GM23338 (cell line): ENCODE measurements around the gene SYCE1L. TPM values are rescaled to one million over a fixed set of nuclear protein-coding genes. Genes with fewer than 3 reads are reported as not detected.

Experiments
- ATAC-seq: fragments of 200-7000 bp; cut with Tn5 transposase; 3 replicates; pipeline ENCODE4 v1.9.1; 2020
- DNase-seq: peaks from one replicate; pipeline ENCODE4 v3.0.0-alpha.2; 2015; ENCODE audit warnings: low spot score
- H2AFZ ChIP-seq: fragments of 200-600 bp; sonication (generic); 2 replicates; pipeline ENCODE4 v1.8.0; 2016; ENCODE audit warnings: antibody characterized with exemption, mild to moderate bottlenecking, moderate library complexity
- H3F3A ChIP-seq: fragments of 200-600 bp; sonication (generic); replicated peaks from 2 replicates; pipeline ENCODE4 v1.8.0; 2017; ENCODE audit warnings: antibody characterized with exemption, mixed run types, low read depth
- H3K27ac ChIP-seq: fragments of 200-600 bp; sonication (generic); 2 replicates; pipeline ENCODE4 v1.6.1; 2016; ENCODE audit warnings: low read depth
- H3K27me3 ChIP-seq: fragments of 200-600 bp; sonication (generic); 2 replicates; pipeline ENCODE4 v1.8.0; 2016; ENCODE audit warnings: mild to moderate bottlenecking, mixed run types, moderate library complexity; ENCODE audit not compliant: insufficient read depth
- H3K36me3 ChIP-seq: fragments of 200-600 bp; sonication (generic); 2 replicates; pipeline ENCODE4 v1.8.0; 2016; ENCODE audit warnings: mild to moderate bottlenecking; ENCODE audit not compliant: insufficient read depth
- H3K4me1 ChIP-seq: fragments of 200-600 bp; sonication (generic); 2 replicates; pipeline ENCODE4 v1.8.0; 2016; ENCODE audit warnings: mild to moderate bottlenecking, moderate library complexity; ENCODE audit not compliant: insufficient read depth
- H3K4me2 ChIP-seq: fragments of 200-600 bp; sonication (generic); 2 replicates; pipeline ENCODE4 v1.7.1; 2017; ENCODE audit warnings: mixed run types
- H3K4me3 ChIP-seq: fragments of 200-600 bp; sonication (generic); 2 replicates; pipeline ENCODE4 v1.6.1; 2016; ENCODE audit warnings: mixed run types
- H3K79me2 ChIP-seq: fragments of 200-600 bp; sonication (generic); replicated peaks from 2 replicates; pipeline ENCODE4 v1.8.0; 2017; ENCODE audit warnings: mild to moderate bottlenecking; ENCODE audit not compliant: insufficient read depth
- H3K9me2 ChIP-seq: fragments of 200-600 bp; sonication (generic); 2 replicates; pipeline ENCODE4 v1.8.0; 2017; ENCODE audit not compliant: insufficient read depth
- H4K20me1 ChIP-seq: fragments of 200-600 bp; sonication (generic); replicated peaks from 2 replicates; pipeline ENCODE4 v1.8.0; 2017; ENCODE audit warnings: mild to moderate bottlenecking; ENCODE audit not compliant: insufficient read depth
- H3K27ac Mint-ChIP-seq: 2 replicates; pipeline ENCODE4 v1.8.0; 2020; ENCODE audit warnings: inconsistent platforms, mild to moderate bottlenecking, moderate library complexity, mixed read lengths
- H3K27me3 Mint-ChIP-seq: 3 replicates; pipeline ENCODE4 v1.8.0; 2022; ENCODE audit warnings: low read depth, mild to moderate bottlenecking, moderate library complexity, mixed read lengths, inconsistent platforms; ENCODE audit not compliant: insufficient read depth, poor library complexity
- H3K36me3 Mint-ChIP-seq: 3 replicates; pipeline ENCODE4 v1.8.0; 2021; ENCODE audit warnings: low read depth, mild to moderate bottlenecking, inconsistent platforms, moderate library complexity, mixed read lengths
- H3K4me1 Mint-ChIP-seq: 3 replicates; pipeline ENCODE4 v1.8.0; 2020; ENCODE audit warnings: mild to moderate bottlenecking, inconsistent platforms, mixed read lengths
- H3K4me3 Mint-ChIP-seq: 3 replicates; pipeline ENCODE4 v1.8.0; 2021; ENCODE audit warnings: moderate library complexity, mild to moderate bottlenecking, inconsistent platforms, mixed read lengths
- H3K9me3 Mint-ChIP-seq: 3 replicates; pipeline ENCODE4 v1.8.0; 2020; ENCODE audit warnings: moderate library complexity, mild to moderate bottlenecking, inconsistent platforms, mixed read lengths
- CREB1 ChIP-seq: fragments of 250-450 bp; sonication (Bioruptor Pico); IDR thresholded peaks from 2 replicates; pipeline ENCODE4 v1.5.0; 2020; ENCODE audit warnings: low read depth, mild to moderate bottlenecking, moderate library complexity
- CTCF ChIP-seq, 2 experiments: fragments of 200-600 bp in 1 of 2; sonication (generic) in 1 of 2; conservative IDR thresholded peaks; 2 replicates each; pipeline versions ENCODE4 v1.5.1 to v1.6.1; 2016 to 2017; ENCODE audit warnings: antibody characterized with exemption in 2 of 2, low read depth in 2 of 2, mild to moderate bottlenecking in 2 of 2, moderate library complexity in 1 of 2
- ETS1 ChIP-seq: IDR thresholded peaks from 2 replicates; pipeline ENCODE4 v1.6.1; 2016; ENCODE audit warnings: antibody characterized with exemption
- EZH2 ChIP-seq: fragments of 200-600 bp; sonication (generic); IDR thresholded peaks from one replicate; pipeline ENCODE4 v1.8.0; 2017; ENCODE audit warnings: antibody characterized with exemption, mild to moderate bottlenecking, low read depth; ENCODE audit not compliant: unreplicated experiment
- EZH2phosphoT487 ChIP-seq: fragments of 200-600 bp; sonication (generic); IDR thresholded peaks from one replicate; pipeline ENCODE4 v1.8.1; 2018; ENCODE audit warnings: antibody characterized with exemption; ENCODE audit not compliant: unreplicated experiment
- JUNB ChIP-seq: IDR thresholded peaks from one replicate; pipeline ENCODE4 v1.6.1; 2016; ENCODE audit warnings: antibody characterized with exemption; ENCODE audit not compliant: unreplicated experiment
- NANOG ChIP-seq: IDR thresholded peaks from 2 replicates; pipeline ENCODE4 v1.6.1; 2016; ENCODE audit warnings: antibody characterized with exemption, borderline replicate concordance
- POLR2AphosphoS5 ChIP-seq: IDR thresholded peaks from 2 replicates; pipeline ENCODE4 v1.6.1; 2016; ENCODE audit warnings: antibody characterized with exemption, low read depth
- REST ChIP-seq: IDR thresholded peaks from one replicate; pipeline ENCODE4 v1.6.1; 2018; ENCODE audit warnings: antibody characterized with exemption; ENCODE audit not compliant: unreplicated experiment
- STAT1 ChIP-seq: IDR thresholded peaks from one replicate; pipeline ENCODE4 v1.6.1; 2016; ENCODE audit warnings: antibody characterized with exemption; ENCODE audit not compliant: unreplicated experiment
- ZNF114 ChIP-seq: fragments of 250-450 bp; sonication (Bioruptor Pico); IDR thresholded peaks from 2 replicates; pipeline ENCODE4 v1.5.0; 2020; ENCODE audit warnings: mild to moderate bottlenecking, moderate library complexity
- ZNF331 ChIP-seq: fragments of 250-450 bp; sonication (Bioruptor Pico); IDR thresholded peaks from 2 replicates; pipeline ENCODE4 v1.5.0; 2020; ENCODE audit warnings: low read depth, mild to moderate bottlenecking, moderate library complexity
- ZNF462 ChIP-seq: fragments of 250-450 bp; sonication (Bioruptor Pico); IDR thresholded peaks from 2 replicates; pipeline ENCODE4 v1.5.0; 2020; ENCODE audit warnings: mild to moderate bottlenecking, moderate library complexity
- polyA plus RNA-seq: library from polyadenylated mRNA; unstranded; fragments of >200 nt; fragmentation: Nextera tagmentation; extraction: Ambion mirVana; gene quantifications from 2 replicates; pipeline ENCODE4 v1.2.1, GENCODE V29; 2016
- total RNA-seq: library from RNA; depleted of rRNA; stranded (reverse); fragments of >200 nt; shearing (Covaris generic); gene quantifications from 2 replicates; pipeline ENCODE4 v1.2.3, GENCODE V29; 2014

Gene SYCE1L
- total and polyA plus RNA-seq, 2 experiments from 2014 or later, result 3.9 to 5.9 TPM

GRCh38 chr16:77195411-77195810 lies 3.8 kb upstream of the SYCE1L start:
- Histone ChIP-seq H3K27ac (no peak overlapping the region), H3F3A (no peaks in the 10 kb centered on the region), H3K79me2 (peaks cover 20% of the 10 kb centered on the region), H3K27me3 (no peaks in the 10 kb centered on the region), H3K9me2 (no peaks in the 10 kb centered on the region), H3K4me3 (no peak overlapping the region), H4K20me1 (no peaks in the 10 kb centered on the region; the same call in 1 of the 2 replicates), H3K36me3 (peaks cover 6% of the 10 kb centered on the region; the same call in 1 of the 2 replicates), H3K4me2 (no peak overlapping the region), H2AFZ (no peak overlapping the region), H3K4me1 (peaks cover 13% of the 10 kb centered on the region; the same call in 1 of the 2 replicates)
- peaks cover 2% of the 10 kb centered on the region; the same call in 2 of the 3 replicates for H3K9me3 Mint-ChIP-seq
- H3K4me1 Mint-ChIP-seq, result peaks cover 14% of the 10 kb centered on the region
- H3K27ac Mint-ChIP-seq, result no peak overlapping the region
- ATAC-seq (no peak), DNase-seq (no peak)
- H3K36me3 Mint-ChIP-seq, result peaks cover 43% of the 10 kb centered on the region
- peaks cover 10% of the 10 kb centered on the region for H3K27me3 Mint-ChIP-seq
- H3K4me3 Mint-ChIP-seq, result no peak overlapping the region
- no peak for TF ChIP-seq EZH2
- TF ChIP-seq ETS1, result no peak
- no peak for TF ChIP-seq ZNF331
- no peak for TF ChIP-seq STAT1
- no peak for TF ChIP-seq NANOG
- no peak for TF ChIP-seq CREB1 (CRISPR knock-in tag)
- TF ChIP-seq CTCF (conservative IDR thresholded peaks at IDR 0.05; ENCODE audit: low read depth in 2 of 2), result no peak
- no peak for TF ChIP-seq ZNF114 (CRISPR knock-in tag)
- no peak for TF ChIP-seq REST
- no peak for TF ChIP-seq EZH2phosphoT487
- TF ChIP-seq JUNB, result no peak
- no peak for TF ChIP-seq POLR2AphosphoS5
- no peak for TF ChIP-seq ZNF462 (CRISPR knock-in tag)
